NK-92 treated with Interleukin-12 subunit alpha and Interleukin-12 subunit beta, amount 100 ng/mL, for 24 hours (cell line): ENCODE results near the gene CTNNBIP1.

Source experiments
- DNase-seq: peaks from one replicate; lab custom pipeline; 2025; lab: John Stamatoyannopoulos, UW

CTNNBIP1 gene

GRCh38 chr1:9877962-9878361 is 32.1 kb downstream of the CTNNBIP1 start:
- no peak for DNase-seq

GRCh38 chr1:9875636-9876000 is 34.5 kb downstream of the CTNNBIP1 start:
- DNase-seq = no peak

GRCh38 chr1:9874959-9875635 is 35.0 kb downstream of the CTNNBIP1 start:
- DNase-seq = peak; percentile 54

- DNase-seq = no peak
These were observed 35.7 kb downstream of the CTNNBIP1 start for GRCh38 chr1:9874412-9874811.

GRCh38 chr1:9873992-9874391 is 36.1 kb downstream of the CTNNBIP1 start:
- no peak for DNase-seq

GRCh38 chr1:9873385-9873784 is 36.7 kb downstream of the CTNNBIP1 start:
- DNase-seq = no peak

GRCh38 chr1:9872430-9873165 is 37.5 kb downstream of the CTNNBIP1 start:
- DNase-seq = no peak

GRCh38 chr1:9871707-9872425 is 38.2 kb downstream of the CTNNBIP1 start:
- DNase-seq = no peak

GRCh38 chr1:9871021-9871420 is 39.0 kb downstream of the CTNNBIP1 start:
- DNase-seq = no peak

GRCh38 chr1:9870572-9870971 is 39.5 kb downstream of the CTNNBIP1 start:
- DNase-seq = no peak

- DNase-seq = no peak
These were observed 40.2 kb downstream of the CTNNBIP1 start for GRCh38 chr1:9869831-9870251.

GRCh38 chr1:9868244-9868590 is 41.9 kb downstream of the CTNNBIP1 start:
- DNase-seq = no peak

GRCh38 chr1:9867408-9868243 is 42.4 kb downstream of the CTNNBIP1 start:
- DNase-seq = peak; percentile 60

- no peak for DNase-seq
These were observed 43.2 kb downstream of the CTNNBIP1 start for GRCh38 chr1:9866836-9867235.

GRCh38 chr1:9865724-9866123 is 44.3 kb downstream of the CTNNBIP1 start:
- DNase-seq = no peak

- no peak for DNase-seq
These were observed 46.7 kb downstream of the CTNNBIP1 start for GRCh38 chr1:9863371-9863770.

GRCh38 chr1:9861360-9861759 is 48.7 kb downstream of the CTNNBIP1 start:
- DNase-seq = no peak

- DNase-seq = no peak
These were observed 49.2 kb downstream of the CTNNBIP1 start for GRCh38 chr1:9860887-9861286.

- no peak for DNase-seq
These were observed 50.6 kb downstream of the CTNNBIP1 start for GRCh38 chr1:9859281-9860014.

GRCh38 chr1:9858293-9859035 is 51.6 kb downstream of the CTNNBIP1 start:
- DNase-seq = no peak

- DNase-seq = no peak
These were observed 54.9 kb downstream of the CTNNBIP1 start for GRCh38 chr1:9855186-9855585.
